ENCODE measurements around the gene SKAP1.
A peak's percentile ranks its signal among the peaks of the same experiment; 100 is the strongest.

SKAP1 gene

DNA sequence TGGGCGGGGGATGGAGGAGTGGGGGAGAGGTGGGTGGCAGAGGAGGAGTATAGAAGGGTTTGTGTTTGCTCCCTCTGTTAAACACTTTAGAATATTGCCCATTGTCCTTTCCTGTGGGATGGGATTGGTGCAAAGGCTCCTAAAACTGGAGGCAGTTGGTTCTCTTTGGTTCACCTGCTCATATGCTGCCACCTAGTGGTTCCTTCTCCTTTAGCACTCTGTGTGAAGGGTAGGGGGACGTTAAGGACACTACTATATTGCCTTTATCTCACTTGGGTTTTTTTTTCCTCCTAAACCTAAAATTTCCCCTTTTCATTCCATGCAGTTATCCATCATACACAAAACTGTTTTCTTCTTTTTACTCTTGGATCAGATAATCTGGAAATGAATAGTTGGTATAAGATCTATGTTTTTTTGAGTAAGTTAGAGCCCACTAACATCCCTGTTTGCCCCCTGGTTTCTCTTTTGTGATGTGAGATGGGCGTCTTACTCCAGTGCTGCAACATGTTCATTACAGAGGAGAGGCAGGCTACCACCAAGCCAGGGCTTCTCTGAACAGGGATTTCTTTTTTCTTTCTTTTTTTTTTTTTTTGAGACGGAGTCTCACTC lies 298.7 kb downstream of the SKAP1 start:
- peak; percentile 97 for DNase-seq

DNA sequence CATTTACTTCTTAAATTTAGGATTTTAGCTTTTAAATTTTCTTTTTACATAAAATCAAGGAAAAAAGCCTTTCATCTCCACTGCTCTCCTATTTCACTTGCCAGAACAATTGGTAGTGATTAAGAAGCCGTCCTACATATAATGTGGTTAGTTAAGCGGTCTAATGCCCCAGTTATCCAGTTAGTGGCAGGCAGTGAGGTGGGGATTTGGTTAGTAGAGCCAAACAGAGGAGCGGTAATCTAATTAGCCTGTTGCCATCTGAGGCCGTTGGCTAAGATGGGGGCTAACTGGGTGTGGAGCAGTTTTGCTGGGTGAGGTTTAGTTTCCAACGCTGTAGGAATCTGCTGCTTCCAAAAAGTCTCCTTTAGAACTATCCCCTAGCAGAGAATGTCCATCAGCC lies 300.0 kb downstream of the SKAP1 start:
- no peak for DNase-seq

DNA sequence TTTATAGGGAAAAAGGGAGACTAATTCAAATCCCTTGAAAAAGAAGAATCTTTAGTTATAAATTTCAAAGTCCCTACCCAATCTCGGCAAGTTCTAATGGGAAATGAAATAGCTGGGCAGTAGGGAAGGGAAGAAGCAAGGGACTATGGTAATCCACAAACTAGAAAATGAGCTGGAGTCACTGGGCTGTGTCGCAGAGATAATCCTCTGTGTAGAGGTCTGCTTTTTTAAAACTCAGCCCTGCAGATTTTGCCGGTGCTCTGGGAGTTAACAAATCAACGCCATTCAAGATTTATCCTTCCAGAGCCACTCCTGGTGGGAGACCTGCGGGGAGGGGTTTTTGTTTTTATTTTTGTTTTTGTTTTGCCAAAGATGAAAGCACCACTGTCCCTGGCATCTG lies 301.6 kb downstream of the SKAP1 start:
- no peak for DNase-seq

DNA sequence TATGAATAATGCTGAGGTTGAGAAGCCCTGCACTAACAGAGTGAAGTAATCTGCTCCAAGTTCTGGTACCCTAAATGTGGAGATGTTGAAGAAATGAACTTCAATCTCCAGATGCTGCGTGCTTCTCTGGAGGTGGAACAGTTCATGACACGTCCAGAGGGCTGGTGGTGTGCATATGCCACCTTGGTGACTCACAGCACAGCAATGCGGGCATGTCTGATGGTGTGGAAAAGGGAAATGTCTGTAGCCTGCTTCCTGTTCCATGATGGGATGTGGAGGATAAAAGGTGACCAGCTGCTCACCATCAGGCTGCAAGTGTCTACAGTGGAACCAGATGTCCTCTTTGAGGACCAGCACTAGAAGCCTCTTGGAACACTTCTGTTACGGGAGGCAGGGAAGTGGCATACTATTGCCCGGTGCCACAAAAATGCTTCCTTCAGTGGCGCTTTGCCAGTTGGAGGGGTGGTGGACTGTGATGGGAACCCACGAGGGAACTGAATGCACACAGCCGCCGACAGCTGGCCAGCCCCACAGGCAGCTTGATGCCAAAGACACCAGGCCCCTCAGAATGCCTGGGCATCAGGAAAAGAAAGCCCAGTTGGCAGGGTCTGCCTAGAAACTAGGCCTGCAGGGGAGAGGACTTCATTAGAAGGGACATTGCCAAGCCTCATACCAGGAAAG lies 302.5 kb downstream of the SKAP1 start:
- peak; percentile 64 for DNase-seq

DNA sequence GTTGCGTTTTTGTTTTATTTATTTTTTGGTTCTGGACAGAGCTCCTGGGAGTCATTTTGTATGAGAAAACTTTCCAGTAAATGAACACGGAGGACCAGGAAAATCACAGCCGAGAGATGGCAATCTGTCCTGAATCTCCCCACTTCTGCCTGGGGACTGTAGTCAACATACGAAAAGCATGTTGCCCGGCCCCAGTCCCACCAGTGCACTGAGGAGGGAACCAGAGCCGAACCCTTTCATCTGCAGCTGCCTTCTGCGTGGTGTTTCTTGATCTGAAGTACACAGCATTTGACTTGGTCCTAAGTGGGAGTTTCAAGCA lies 303.5 kb downstream of the SKAP1 start:
- no peak for DNase-seq

DNA sequence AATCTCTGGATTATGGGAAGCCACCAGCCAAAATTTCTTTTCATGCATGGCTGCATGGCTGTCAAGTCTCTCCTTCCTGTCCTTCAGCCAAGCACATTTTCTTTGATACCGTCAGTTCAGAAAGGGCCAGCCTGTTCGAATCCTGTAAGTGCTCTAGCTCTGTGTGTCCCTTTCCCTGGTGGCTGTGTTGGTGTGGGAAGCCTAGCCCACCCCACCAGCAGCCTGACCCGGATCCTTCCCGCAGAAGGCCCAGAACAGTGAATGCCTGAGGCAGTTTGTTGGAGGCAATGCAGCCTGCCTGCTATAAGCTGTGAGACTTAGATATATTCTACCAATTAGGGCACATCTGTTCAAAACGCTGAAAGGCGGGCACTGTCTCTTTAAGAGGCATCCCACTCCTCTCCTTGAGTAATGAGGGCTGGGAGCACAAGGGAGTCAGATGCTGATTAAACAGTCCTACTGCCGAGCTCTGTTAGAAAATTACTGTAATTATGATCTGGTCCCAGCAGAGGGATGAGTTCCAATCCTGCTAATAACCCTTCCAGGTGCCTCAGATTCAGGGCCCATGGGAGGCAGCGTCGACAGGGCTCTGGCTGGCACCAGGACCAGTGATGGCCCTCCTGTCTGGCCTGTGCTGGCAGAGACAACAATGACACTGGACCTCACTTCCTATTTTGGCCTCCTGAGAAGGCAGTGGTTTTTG lies 304.0 kb downstream of the SKAP1 start:
- peak; percentile 43 for DNase-seq

DNA sequence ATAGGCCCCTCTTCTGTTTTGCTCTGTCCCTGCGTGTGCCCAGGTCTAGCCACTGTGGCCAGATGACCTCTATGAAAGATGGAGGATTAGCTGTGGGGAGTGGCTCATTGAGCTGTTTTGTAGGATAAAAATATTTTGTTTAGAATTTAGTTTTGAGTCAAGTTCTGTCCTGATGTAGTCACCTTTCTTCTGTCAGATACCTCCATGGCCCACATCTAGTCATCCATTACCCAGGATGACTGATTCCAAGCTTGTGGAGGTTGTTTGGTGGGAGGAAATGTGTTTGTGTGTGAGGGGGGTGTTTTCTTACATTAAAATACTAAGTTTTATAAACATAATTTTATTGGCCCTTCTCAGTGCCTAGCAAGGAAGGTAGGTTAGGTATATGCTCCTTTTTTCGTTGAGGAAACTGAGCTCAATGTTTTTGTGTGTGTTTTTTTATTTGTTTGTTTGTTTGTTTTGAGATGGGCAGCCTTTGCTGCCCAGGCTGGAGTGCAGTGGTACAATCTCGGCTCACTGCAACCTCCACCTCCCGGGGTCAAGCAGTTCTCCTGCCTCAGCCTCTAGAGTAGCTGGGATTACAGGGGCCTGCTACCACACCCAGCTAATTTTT lies 306.1 kb downstream of the SKAP1 start:
- no peak for DNase-seq

DNA sequence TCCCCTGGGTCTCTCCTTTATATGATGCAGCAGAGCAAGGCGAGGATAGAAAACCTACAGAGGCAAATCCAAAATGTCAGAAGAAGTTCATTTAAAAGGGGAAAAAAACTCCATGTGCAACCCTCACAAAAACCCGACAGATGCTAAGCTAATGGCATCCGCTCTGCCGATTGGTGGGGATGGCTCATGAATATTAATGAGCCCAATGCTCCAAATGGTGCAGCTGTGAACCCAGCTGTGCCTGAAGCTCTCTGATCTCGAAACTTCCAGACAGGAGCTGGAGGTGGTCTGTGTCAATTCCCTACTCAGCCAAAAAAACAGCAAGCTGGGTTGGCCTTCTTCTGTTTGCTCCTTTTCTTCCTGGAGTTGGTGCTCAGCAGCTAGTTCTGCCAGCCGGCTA lies 306.9 kb downstream of the SKAP1 start:
- peak; percentile 79 for DNase-seq

DNA sequence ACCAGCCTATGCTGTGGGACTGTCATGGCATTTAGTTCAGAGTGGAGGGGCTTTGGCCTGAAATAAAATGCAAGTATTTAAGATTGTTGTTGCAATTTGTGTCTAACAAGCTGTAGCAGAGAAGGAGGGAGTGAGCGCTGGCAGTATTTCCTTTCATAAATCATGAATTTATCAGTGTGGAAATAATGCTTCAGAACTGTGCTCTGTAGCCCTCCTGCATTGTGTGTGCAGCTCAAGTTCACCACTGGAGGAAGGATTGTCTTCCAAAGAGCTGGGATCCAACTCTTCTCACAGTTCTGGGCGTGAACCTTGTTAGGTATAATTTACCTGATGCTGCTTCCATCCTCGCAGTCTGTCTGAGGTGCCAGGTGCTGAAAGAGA lies 307.4 kb downstream of the SKAP1 start:
- peak; percentile 84 for DNase-seq

DNA sequence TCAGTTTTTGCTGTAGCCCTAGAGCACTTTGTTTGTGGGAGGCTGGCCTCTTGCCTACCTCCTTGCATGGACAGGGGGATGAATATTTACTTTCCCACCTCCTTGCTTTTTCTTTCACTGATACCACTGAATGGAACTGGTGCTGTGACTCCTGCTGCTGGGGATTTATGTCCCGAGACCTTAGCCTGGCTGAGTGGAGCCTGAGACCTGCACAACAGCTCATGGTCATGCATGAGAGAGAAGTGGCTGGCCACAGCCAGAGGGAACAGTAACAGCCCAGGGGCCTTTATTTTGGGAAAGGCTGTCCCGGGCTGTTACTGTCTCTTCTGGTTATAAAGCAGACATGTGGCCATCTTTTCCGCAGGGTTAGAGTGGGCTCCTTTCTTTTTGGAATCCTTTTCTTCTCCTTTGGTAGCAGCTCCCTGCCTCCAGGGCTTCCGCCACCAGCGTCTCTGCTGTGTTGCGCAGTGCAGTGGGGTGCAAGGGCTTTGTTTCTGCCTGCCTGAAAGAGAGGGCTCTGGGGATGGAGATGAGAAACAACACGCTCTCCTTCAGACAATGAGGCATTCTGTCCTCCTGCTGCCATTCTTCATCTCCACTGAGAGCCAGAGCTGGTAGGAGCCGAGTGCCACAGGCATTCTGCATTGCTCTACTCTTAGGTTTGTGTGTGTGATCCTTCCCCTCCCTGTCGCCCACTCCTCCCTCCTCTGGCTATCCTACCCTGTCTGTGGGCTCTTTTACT lies 307.9 kb downstream of the SKAP1 start:
- DNase-seq = peak; percentile 87

DNA sequence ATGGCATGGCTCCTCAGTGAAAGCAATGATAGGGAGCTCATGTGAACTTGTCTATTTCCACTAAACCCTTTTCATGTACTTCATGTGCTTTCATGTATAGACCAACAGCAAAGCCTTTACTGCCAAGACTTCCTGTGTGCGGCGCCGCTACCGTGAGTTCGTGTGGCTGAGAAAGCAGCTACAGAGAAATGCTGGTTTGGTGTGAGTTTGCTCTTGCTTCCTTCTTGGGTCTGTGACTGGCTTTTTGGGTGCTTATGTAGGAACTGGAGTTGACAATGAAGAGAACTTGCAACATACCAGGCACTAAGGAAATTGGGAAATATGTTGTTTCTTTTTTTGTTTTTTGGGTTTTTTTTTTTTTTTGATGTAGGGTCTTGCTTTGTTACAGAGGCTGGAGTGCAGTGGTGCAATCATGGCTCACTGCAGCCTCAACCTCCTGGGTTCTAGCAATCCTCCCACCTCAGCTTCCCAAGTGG lies 316.8 kb downstream of the SKAP1 start:
- DNase-seq = no peak

DNA sequence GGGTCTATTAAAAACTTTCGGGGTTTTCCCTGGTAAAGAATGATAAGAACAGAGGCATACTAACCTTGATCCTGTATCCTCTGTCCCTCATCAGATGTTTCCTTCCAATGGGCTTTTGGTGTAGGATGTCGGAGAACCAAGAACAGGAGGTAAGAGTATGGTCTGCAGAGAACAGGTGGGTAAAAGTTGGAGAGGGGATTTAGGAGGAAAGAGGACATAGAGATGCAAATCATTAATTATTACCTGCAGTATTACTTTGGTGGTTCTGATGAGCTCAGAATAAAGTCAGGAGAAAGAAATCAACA lies 318.1 kb downstream of the SKAP1 start:
- DNase-seq = no peak

DNA sequence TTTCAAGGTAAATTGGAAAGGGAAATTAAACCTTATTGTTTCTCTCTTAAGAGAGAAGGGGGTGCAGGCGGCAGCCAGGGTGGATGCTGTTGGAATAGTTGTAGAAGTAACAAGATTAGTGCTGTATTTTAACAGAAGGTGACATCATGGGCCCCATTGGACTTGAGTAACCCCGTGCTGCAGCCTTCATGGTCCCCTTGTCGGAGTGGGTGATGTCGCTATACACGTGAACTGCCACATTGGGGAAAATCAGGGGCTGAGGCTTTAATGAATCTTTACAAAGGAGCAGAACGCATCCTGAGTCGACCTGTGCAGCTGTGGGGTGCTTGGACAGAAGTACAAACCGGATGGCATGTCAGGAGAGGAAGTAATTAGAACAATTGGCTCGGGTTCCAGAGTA lies 319.3 kb downstream of the SKAP1 start:
- no peak for DNase-seq

DNA sequence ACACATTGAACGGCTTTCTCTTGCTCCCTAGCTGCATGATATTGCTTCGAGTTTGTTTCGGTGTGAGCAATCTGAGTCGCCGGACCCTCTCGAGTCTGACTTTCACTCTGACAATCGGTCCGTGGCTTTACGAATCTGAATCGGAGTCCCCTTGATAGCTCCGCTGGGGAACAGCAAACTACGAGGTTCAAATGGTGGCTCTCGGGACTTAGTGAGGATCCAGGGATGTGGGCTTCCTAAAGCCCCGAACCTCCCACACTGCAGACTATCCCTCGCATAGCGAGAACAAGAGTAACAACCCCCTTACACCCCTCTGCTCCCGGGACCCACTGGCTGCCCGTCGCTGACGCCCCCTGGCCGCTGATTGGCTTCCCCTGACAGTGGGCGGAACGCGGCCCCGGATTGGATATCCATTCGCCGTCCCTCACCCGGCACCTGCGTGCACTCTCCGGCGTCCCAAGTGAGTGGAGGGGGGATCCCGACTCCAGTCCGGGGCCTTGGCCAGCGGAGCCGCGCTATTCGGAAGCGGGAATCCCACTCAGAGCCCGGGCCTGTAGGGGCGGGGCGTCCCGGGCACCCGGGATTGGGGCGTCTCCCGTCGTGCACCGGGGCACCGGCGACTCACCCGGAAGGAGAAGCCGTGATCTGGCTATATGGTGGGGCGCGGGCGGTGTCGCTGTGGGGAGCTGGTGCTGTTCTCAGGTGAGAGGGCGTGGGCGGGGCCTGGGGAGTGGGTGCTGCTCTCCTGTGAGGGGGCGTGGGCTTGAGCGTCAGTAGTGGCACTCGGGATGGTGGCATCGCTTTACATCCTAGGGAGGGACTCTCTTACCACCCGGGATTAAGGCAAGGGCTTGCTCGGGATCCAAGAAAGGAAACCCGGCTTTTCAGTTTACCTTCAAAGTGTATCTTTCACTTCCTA lies 322.6 kb downstream of the SKAP1 start, which contains the start of gene SNX11:
Gene SNX11 (plus strand): TSS at position 630 of the 919 bp plus-strand sequence. CDS start 4,278 bp downstream, outside the sequence.
- DNase-seq = peak; percentile 99

DNA sequence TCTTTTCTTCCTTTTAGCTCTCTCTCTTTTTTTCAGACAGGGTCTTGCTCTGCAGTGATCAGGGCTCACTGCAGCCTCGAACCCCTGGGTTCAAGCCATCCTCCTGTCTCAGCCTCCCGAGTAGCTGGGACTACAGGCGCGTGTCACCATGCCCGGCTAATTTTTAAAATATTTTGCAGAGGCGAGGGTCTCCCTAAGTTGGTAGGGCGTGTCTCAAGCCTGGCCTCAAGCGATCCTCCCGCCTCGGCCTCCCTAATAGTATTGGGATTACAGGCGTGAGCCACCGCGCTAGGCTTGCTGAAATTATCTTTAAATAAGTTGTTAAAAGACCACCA lies 323.2 kb downstream of the SKAP1 start:
- DNase-seq = no peak

DNA sequence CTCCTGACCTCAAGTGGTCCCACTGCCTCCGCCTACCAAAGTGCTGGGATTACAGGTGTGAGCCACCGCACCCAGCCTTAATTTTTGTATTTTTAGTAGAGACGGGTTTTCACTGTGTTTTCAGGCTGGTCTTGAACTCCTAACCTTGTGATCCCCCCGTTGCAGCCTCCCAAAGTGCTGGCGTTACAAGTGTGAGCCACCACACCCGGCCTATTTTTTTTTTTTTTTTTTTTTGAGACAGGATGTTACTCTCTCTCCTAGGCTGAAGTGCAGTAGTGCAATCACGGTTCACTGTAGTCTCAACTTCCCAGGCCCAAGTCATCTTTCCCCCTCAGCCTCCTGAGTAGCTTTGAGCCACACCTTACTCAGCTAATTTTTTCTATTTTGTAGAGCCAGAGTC lies 325.6 kb downstream of the SKAP1 start:
- DNase-seq = no peak

DNA sequence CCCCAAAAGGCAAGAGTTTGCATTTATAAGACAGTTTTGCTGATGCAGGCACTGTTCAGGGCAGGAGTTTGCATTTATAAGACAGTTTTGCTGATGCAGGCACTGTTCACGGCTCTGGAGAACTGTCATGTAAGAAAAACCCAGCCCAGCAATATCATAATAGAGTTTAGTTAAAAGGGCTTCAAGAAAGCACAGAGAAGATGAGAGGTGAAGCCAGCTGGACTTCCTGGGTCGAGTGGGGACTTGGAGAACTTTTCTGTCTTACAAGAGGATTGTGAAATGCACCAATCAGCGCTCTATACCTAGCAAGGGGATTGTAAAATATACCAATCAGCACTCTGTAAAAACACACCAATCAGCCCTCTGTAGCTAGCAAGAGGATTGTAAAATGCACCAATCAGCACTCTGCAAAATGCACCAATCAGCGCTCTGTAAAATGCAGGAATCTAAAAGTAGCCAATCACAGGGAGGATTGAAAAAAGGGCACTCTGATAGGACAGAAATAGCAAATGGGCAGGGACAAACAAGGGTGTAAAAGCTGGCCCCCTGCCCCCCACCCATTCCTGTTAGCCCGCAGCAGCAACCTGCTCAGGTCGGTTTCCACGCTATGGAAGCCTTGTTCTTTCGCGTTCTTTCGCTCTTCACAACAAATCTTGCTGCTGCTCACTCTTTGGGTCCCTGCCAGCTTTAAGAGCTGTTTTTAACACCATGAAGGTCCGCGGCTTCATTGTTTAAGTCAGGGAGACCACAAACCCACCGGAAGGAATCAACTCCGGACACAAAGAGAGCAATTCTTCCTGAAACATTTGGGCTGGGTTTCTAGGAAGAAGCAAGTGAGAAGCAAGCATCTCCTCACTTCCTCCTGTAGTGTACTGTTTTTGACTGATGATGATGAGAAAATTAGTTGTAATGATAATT lies 327.0 kb downstream of the SKAP1 start:
- DNase-seq = no peak

DNA sequence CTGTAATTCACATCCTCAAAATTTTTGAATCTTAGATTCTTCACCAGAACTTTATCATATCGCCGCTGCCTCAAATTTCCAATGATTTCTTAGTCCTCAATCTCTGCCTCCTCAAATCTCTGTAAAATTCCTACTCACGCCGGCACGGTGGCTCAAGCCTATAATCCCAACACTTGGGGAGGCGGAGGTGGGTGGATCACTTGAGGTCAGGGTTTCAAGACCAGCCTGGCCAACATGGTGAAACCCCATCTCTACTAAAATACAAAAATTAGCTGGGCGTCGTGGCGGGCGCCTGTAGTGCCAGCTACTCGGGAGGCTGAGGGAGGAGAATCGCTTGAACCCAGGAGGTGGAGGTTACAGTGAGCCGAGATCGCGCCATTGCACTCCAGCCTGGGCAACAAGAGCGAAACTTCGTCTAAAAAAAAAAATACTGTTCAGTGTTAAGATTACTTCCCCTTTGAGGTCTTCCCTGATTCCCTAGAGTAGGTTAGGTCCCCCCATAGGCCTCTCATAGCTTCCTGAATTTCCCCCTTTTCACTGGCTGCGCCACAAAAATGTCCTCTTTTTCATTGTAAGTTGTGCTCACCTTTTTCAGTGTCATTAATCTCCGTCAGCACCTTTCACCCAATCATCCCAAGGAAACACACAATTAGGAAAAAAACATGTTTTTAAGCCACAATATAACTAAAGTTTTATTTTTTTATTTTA lies 327.8 kb downstream of the SKAP1 start:
- no peak for DNase-seq

DNA sequence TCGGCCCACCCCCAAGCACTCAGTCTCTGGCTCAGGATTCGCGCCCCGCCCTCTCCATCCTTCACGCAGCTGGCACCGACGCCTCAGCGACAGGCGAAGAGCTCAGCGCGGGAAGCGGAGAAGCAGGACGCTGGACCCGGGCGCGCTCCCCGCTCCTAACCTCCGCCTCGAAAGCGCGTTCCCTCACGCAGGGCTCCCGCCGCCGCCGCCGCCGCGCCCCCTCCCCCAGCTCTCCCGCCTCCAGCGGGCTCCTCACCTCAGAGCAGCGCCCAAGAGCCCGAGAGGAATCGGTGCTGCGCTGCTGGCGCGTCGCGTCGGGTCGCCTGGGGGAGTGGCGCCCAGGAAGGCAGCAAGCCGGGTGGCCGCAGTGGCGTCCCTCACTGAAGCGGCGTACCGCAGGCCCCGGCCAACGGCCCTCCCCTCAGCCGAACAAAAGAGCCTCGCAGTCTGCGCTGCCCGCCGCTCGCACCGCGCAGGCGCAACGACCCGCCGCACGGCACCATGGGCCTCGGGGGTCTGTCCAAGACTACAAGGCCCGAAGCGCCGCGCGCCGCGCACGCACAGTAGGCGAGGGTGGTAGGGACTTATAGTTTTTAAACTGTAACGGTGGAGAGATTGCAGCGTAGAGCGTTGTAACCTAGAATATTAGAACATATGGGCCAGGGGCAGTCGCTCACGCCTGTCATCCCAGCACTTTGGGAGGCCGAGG lies 328.8 kb downstream of the SKAP1 start, which contains the start of gene CBX1:
Gene CBX1 (minus strand): TSS at position 467 of the 709 bp plus-strand sequence. CDS start 24,474 bp downstream, outside the sequence.
- DNase-seq = peak; percentile 99

DNA sequence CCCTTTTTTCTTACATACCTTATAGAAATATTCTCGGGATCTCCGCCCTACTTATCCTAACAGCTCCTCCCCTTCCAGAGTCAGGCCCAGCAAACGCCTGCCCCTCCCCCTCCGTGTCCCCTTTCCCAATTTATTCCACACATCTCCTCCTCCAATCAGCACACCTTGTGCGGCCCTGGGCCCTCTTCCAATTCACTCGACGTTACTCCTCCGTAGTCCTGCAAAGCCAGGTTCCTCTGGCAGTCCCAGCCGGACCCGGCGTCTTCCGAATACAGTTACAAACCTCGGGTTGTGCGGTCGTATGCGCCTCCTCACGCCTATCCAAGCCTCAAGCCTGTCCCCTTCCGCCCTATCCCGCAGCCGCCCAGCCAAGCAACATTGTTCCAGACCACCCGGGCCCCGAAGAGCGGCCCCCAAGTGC lies 329.4 kb downstream of the SKAP1 start:
- peak; percentile 75 for DNase-seq
